WTC11 (cell line): ENCODE results near the gene TMPRSS6. TPM values are rescaled to one million over a fixed set of nuclear protein-coding genes. Genes with fewer than 3 reads are reported as not detected.

Experiments
- ATAC-seq: fragments of 200-7000 bp; cut with Tn5 transposase; 2 replicates; pipeline ENCODE4 v1.10.0; 2021; ENCODE audit warnings: mild to moderate bottlenecking, moderate library complexity
- CTCF ChIA-PET: fragments of 300-600 bp; sonication (Branson Sonifier 250); formaldehyde crosslinking; loops from one replicate; lab custom pipeline; 2021; ENCODE audit warnings: antibody characterized with exemption; lab: Charles Lee
- POLR2A ChIA-PET: fragments of 350-600 bp; sonication (Branson Sonifier 250); formaldehyde crosslinking; loops from one replicate; lab custom pipeline; 2021; ENCODE audit warnings: antibody characterized with exemption; lab: Charles Lee
- DNase-seq: peaks from one replicate; pipeline ENCODE4 v3.0.0; 2021; ENCODE audit warnings: low spot score
- H3K27ac Mint-ChIP-seq: 2 replicates; pipeline ENCODE4 v1.8.0; 2021; ENCODE audit warnings: mixed read lengths
- H3K27me3 Mint-ChIP-seq: 2 replicates; pipeline ENCODE4 v1.8.0; 2021; ENCODE audit warnings: low read depth, mild to moderate bottlenecking, moderate library complexity, mixed read lengths
- H3K36me3 Mint-ChIP-seq: 2 replicates; pipeline ENCODE4 v1.8.0; 2021; ENCODE audit warnings: mixed read lengths
- H3K4me1 Mint-ChIP-seq: 2 replicates; pipeline ENCODE4 v1.8.0; 2022; ENCODE audit warnings: mixed read lengths
- H3K4me3 Mint-ChIP-seq: 2 replicates; pipeline ENCODE4 v1.8.0; 2021; ENCODE audit warnings: mild to moderate bottlenecking, moderate library complexity, mixed read lengths
- H3K9me3 Mint-ChIP-seq: 2 replicates; pipeline ENCODE4 v1.8.0; 2021; ENCODE audit warnings: mixed read lengths
- AR ChIP-seq: fragments of 250-450 bp; sonication (Bioruptor Pico); IDR thresholded peaks from 2 replicates; pipeline ENCODE4 v1.9.0; 2021; ENCODE audit warnings: mild to moderate bottlenecking
- ATF1 ChIP-seq: sonication (generic); formaldehyde crosslinking; IDR thresholded peaks from 2 replicates; pipeline ENCODE4 v1.8.1; 2023; ENCODE audit warnings: mild to moderate bottlenecking, moderate library complexity, missing genetic modification reagents
- CDX4 ChIP-seq: fragments of 250-450 bp; sonication (Bioruptor Pico); IDR thresholded peaks from 2 replicates; pipeline ENCODE4 v1.9.0; 2021; ENCODE audit warnings: moderate library complexity, mild to moderate bottlenecking, inconsistent platforms, borderline replicate concordance
- CREM ChIP-seq: sonication (generic); formaldehyde crosslinking; IDR thresholded peaks from 2 replicates; pipeline ENCODE4 v1.8.1; 2022; ENCODE audit warnings: mild to moderate bottlenecking, missing genetic modification reagents, moderate library complexity
- FOXK1 ChIP-seq: sonication (generic); formaldehyde crosslinking; IDR thresholded peaks from 2 replicates; pipeline ENCODE4 v1.8.0; 2022; ENCODE audit warnings: mild to moderate bottlenecking, moderate library complexity, missing genetic modification reagents
- FOXP1 ChIP-seq: sonication (generic); formaldehyde crosslinking; IDR thresholded peaks from 2 replicates; pipeline ENCODE4 v1.8.0; 2022; ENCODE audit warnings: missing genetic modification reagents, mild to moderate bottlenecking, moderate library complexity, borderline replicate concordance
- GTF2I ChIP-seq: fragments of 250-450 bp; sonication (Bioruptor Pico); conservative IDR thresholded peaks from 2 replicates; pipeline ENCODE4 v1.4.0; 2021; ENCODE audit warnings: mild to moderate bottlenecking
- JAZF1 ChIP-seq: fragments of 250-450 bp; sonication (Bioruptor Pico); IDR thresholded peaks from 2 replicates; pipeline ENCODE4 v1.9.0; 2021; ENCODE audit warnings: moderate library complexity, mild to moderate bottlenecking, inconsistent platforms
- MYBL2 ChIP-seq: sonication (generic); formaldehyde crosslinking; IDR thresholded peaks from 2 replicates; pipeline ENCODE4 v1.8.1; 2023; ENCODE audit warnings: mild to moderate bottlenecking, moderate library complexity, missing genetic modification reagents
- PRDM15 ChIP-seq: sonication (generic); formaldehyde crosslinking; IDR thresholded peaks from 2 replicates; pipeline ENCODE4 v1.8.0; 2022; ENCODE audit warnings: missing genetic modification reagents
- RORB ChIP-seq: fragments of 250-450 bp; sonication (Bioruptor Pico); IDR thresholded peaks from 2 replicates; pipeline ENCODE4 v1.9.0; 2021; ENCODE audit warnings: mild to moderate bottlenecking
- STAT6 ChIP-seq: sonication (generic); formaldehyde crosslinking; conservative IDR thresholded peaks from 2 replicates; pipeline ENCODE4 v1.8.1; 2023; ENCODE audit warnings: mild to moderate bottlenecking, low read depth, missing genetic modification reagents, moderate library complexity
- USF1 ChIP-seq: sonication (generic); formaldehyde crosslinking; IDR thresholded peaks from 2 replicates; pipeline ENCODE4 v1.8.0; 2022; ENCODE audit warnings: mild to moderate bottlenecking, missing genetic modification reagents
- ZMAT4 ChIP-seq: fragments of 250-450 bp; sonication (Bioruptor Pico); IDR thresholded peaks from 2 replicates; pipeline ENCODE4 v1.9.0; 2021; ENCODE audit warnings: mild to moderate bottlenecking
- ZNF263 ChIP-seq: sonication (generic); formaldehyde crosslinking; IDR thresholded peaks from 2 replicates; pipeline ENCODE4 v1.8.1; 2022; ENCODE audit warnings: low read depth, mild to moderate bottlenecking, moderate library complexity, missing genetic modification reagents
- total RNA-seq: library from RNA; stranded (reverse); gene quantifications from 3 replicates; pipeline ENCODE4 v1.2.3, GENCODE V29; 2021

The TMPRSS6 gene
- total RNA-seq, 1 experiment from 2014 or later: 0.11 TPM

- POLR2A ChIA-PET: no interaction called here
- ATAC-seq (no peak), DNase-seq (no peak)
- Mint-ChIP-seq H3K9me3 (no peaks in the 10 kb centered on the region), H3K27me3 (peaks cover 11% of the 10 kb centered on the region), H3K4me3 (no peak overlapping the region), H3K4me1 (peaks cover 4% of the 10 kb centered on the region), H3K27ac (no peak overlapping the region), H3K36me3 (no peaks in the 10 kb centered on the region)
- CTCF ChIA-PET: interaction anchor here (0.6 kb wide), 1 partner anchor 45 kb away, joined by 3 read pairs; no protein-coding TSS in a partner anchor
- TF ChIP-seq FOXP1 (CRISPR knock-in tag) (no peak), ATF1 (CRISPR knock-in tag) (no peak), FOXK1 (no peak), ZNF263 (CRISPR knock-in tag) (no peak), USF1 (CRISPR knock-in tag) (no peak), MYBL2 (CRISPR knock-in tag) (no peak), ZMAT4 (CRISPR knock-in tag) (no peak), AR (no peak), CREM (CRISPR knock-in tag) (no peak), JAZF1 (no peak), STAT6 (CRISPR knock-in tag) (no peak), PRDM15 (no peak), RORB (no peak), CDX4 (CRISPR knock-in tag) (no peak), GTF2I (CRISPR knock-in tag) (no peak)
Measured at GRCh38 chr22:37090920-37091695, 18.4 kb downstream of the TMPRSS6 start.
